ENCODE measurements around the gene KNDC1.

- no peak for TF ChIP-seq CTCF (IDR thresholded peaks at IDR 0.05; ENCODE audit: low read depth, low read length)
- no peak for TF ChIP-seq POLR2A (IDR thresholded peaks at IDR 0.05; ENCODE audit: extremely low read depth, insufficient read length)
Observed at GRCh38 chr10:133110609-133111275, 49.3 kb upstream of the KNDC1 start.

Measured in NB4 (cell line).